Trophoblast cell (in vitro differentiated cells and primary cell): Measurements from ENCODE around the gene LRATD1.

Experiments
- DNase-seq, 2 donors: peaks; one replicate each; pipeline ENCODE4 v3.0.0-alpha.2; 2016
- H2AFZ ChIP-seq: 2 replicates; pipeline ENCODE4 v1.6.1; 2013; ENCODE audit warnings: low read length, moderate library complexity, mild to moderate bottlenecking; ENCODE audit not compliant: insufficient read depth, poor library complexity
- H2AK5ac ChIP-seq: 2 replicates; pipeline ENCODE4 v1.6.1; 2013; ENCODE audit warnings: mild to moderate bottlenecking, low read length
- H2BK120ac ChIP-seq: 2 replicates; pipeline ENCODE4 v1.6.1; 2013; ENCODE audit warnings: low read length, mild to moderate bottlenecking, moderate library complexity; ENCODE audit not compliant: insufficient read depth, poor library complexity
- H2BK12ac ChIP-seq: 2 replicates; pipeline ENCODE4 v1.6.1; 2013; ENCODE audit warnings: mild to moderate bottlenecking, low read length, moderate library complexity
- H2BK5ac ChIP-seq: 2 replicates; pipeline ENCODE4 v1.6.1; 2013; ENCODE audit warnings: low read length, low read depth, moderate library complexity, mild to moderate bottlenecking; ENCODE audit not compliant: poor library complexity
- H3K14ac ChIP-seq: 2 replicates; pipeline ENCODE4 v1.6.1; 2013; ENCODE audit warnings: mild to moderate bottlenecking, low read length
- H3K18ac ChIP-seq: 2 replicates; pipeline ENCODE4 v1.6.1; 2013; ENCODE audit warnings: mild to moderate bottlenecking, low read length
- H3K23ac ChIP-seq: 2 replicates; pipeline ENCODE4 v1.6.1; 2013; ENCODE audit warnings: low read length
- H3K27ac ChIP-seq: 2 replicates; pipeline ENCODE4 v1.5.1; 2013; ENCODE audit warnings: low read depth, mild to moderate bottlenecking, inconsistent platforms, low read length, moderate library complexity
- H3K27me3 ChIP-seq: 2 replicates; pipeline ENCODE4 v1.6.1; 2013; ENCODE audit warnings: inconsistent platforms, mild to moderate bottlenecking, low read length, moderate library complexity; ENCODE audit not compliant: insufficient read depth
- H3K36me3 ChIP-seq, 2 experiments: 1 replicate in 1 of 2; 2 replicates in 1 of 2; pipeline ENCODE4 v1.6.1; 2013; ENCODE audit warnings: low read length in 2 of 2, mild to moderate bottlenecking in 2 of 2, moderate library complexity in 1 of 2; ENCODE audit not compliant: insufficient read depth in 2 of 2, control insufficient read depth in 1 of 2
- H3K4ac ChIP-seq: 2 replicates; pipeline ENCODE4 v1.6.1; 2013; ENCODE audit warnings: low read depth, mild to moderate bottlenecking, low read length, moderate library complexity
- H3K4me1 ChIP-seq, 2 experiments: 1 replicate in 1 of 2; 2 replicates in 1 of 2; pipeline ENCODE4 v1.6.1; 2013; ENCODE audit warnings: low read length in 2 of 2, mild to moderate bottlenecking in 2 of 2, moderate library complexity in 1 of 2; ENCODE audit not compliant: insufficient read depth in 2 of 2, control insufficient read depth in 1 of 2
- H3K4me2 ChIP-seq: 2 replicates; pipeline ENCODE4 v1.6.1; 2013; ENCODE audit warnings: inconsistent platforms, mild to moderate bottlenecking, low read length, moderate library complexity
- H3K4me3 ChIP-seq: 2 replicates; pipeline ENCODE4 v1.5.1; 2013; ENCODE audit warnings: mild to moderate bottlenecking, low read depth, low read length, inconsistent platforms
- H3K79me1 ChIP-seq: one replicate; pipeline ENCODE4 v1.6.1; 2013; ENCODE audit warnings: low read length
- H3K79me2 ChIP-seq: 2 replicates; pipeline ENCODE4 v1.6.1; 2013; ENCODE audit warnings: low read length, mild to moderate bottlenecking; ENCODE audit not compliant: control insufficient read depth, insufficient read depth, poor library complexity
- H3K9ac ChIP-seq: 2 replicates; pipeline ENCODE4 v1.6.1; 2013; ENCODE audit warnings: mild to moderate bottlenecking, low read length
- H3K9me3 ChIP-seq: 2 replicates; pipeline ENCODE4 v1.6.1; 2013; ENCODE audit warnings: low read depth, mild to moderate bottlenecking, control low read depth, inconsistent platforms, low read length; ENCODE audit not compliant: insufficient read depth
- H4K12ac ChIP-seq: 2 replicates; pipeline ENCODE4 v1.6.1; 2013; ENCODE audit warnings: low read depth, mild to moderate bottlenecking, low read length, moderate library complexity
- H4K8ac ChIP-seq: 2 replicates; pipeline ENCODE4 v1.6.1; 2013; ENCODE audit warnings: low read depth, mild to moderate bottlenecking, low read length, moderate library complexity
- H4K91ac ChIP-seq: one replicate; pipeline ENCODE4 v1.6.1; 2013; ENCODE audit warnings: low read depth, mild to moderate bottlenecking, low read length, moderate library complexity
- WGBS: extraction: QIAGEN DNeasy Blood & Tissue Kit; methylation state at CpG from one replicate; pipeline ENCODE4 v1.1.7; 2013; ENCODE audit warnings: missing lambda C conversion rate; ENCODE audit not compliant: insufficient read length, insufficient coverage; ENCODE audit errors: extremely low coverage; 5-methylcytosine and 5-hydroxymethylcytosine counted together

Gene LRATD1

GRCh38 chr2:14633061-14633460, 544 bp downstream of the LRATD1 start:
- Histone ChIP-seq H4K12ac (no peak overlapping the region), H2AFZ (no peak overlapping the region), H3K4ac (no peak overlapping the region), H3K4me1 (peaks cover 14 to 21% of the 10 kb centered on the region in 2 experiments), H3K79me2 (peaks cover 3% of the 10 kb centered on the region), H2BK12ac (no peak overlapping the region), H3K4me3 (peak overlapping the region; percentile 71), H3K4me2 (peak overlapping the region; percentile 99), H4K8ac (no peak overlapping the region), H3K79me1 (peaks cover 4% of the 10 kb centered on the region), H2AK5ac (no peak overlapping the region), H3K9me3 (peaks cover 2% of the 10 kb centered on the region), H3K18ac (no peak overlapping the region), H3K27ac (no peak overlapping the region), H2BK5ac (no peak overlapping the region), H3K9ac (no peak overlapping the region), H2BK120ac (no peak overlapping the region), H3K23ac (no peak overlapping the region), H4K91ac (no peak overlapping the region), H3K36me3 (no peaks in the 10 kb centered on the region), H3K14ac (no peak overlapping the region), H3K27me3 (peaks cover 13% of the 10 kb centered on the region)
- no CpG with 5 or more reads among the region's 13 CpGs for WGBS
- peak in 1 of 2 donors; percentile 18 for DNase-seq

GRCh38 chr2:14633461-14634181, 1.1 kb downstream of the LRATD1 start:
- Histone ChIP-seq H3K79me1 (peaks cover 4% of the 10 kb centered on the region), H4K12ac (no peak overlapping the region), H3K23ac (no peak overlapping the region), H3K9me3 (peaks cover 2% of the 10 kb centered on the region), H4K8ac (no peak overlapping the region), H3K9ac (no peak overlapping the region), H2BK120ac (no peak overlapping the region), H3K4me2 (peak overlapping the region; percentile 99), H2BK5ac (no peak overlapping the region), H2AFZ (peak overlapping the region; percentile 4), H3K27ac (no peak overlapping the region), H3K79me2 (peaks cover 3% of the 10 kb centered on the region), H2AK5ac (no peak overlapping the region), H2BK12ac (no peak overlapping the region), H3K4ac (no peak overlapping the region), H3K14ac (no peak overlapping the region), H3K4me3 (peak overlapping the region; percentile 51), H3K4me1 (peaks cover 14 to 21% of the 10 kb centered on the region in 2 experiments), H4K91ac (no peak overlapping the region), H3K18ac (no peak overlapping the region), H3K27me3 (peaks cover 13% of the 10 kb centered on the region), H3K36me3 (no peaks in the 10 kb centered on the region)
- WGBS: no CpG with 5 or more reads among the region's 42 CpGs
- no peak for DNase-seq

GRCh38 chr2:14634182-14634488, 1.6 kb downstream of the LRATD1 start:
- H2AFZ ChIP-seq: no peak overlapping the region
- H3K18ac ChIP-seq: no peak overlapping the region
- no peaks in the 10 kb centered on the region for H3K36me3 ChIP-seq
- H4K91ac ChIP-seq: no peak overlapping the region
- peak overlapping the region; percentile 99 for H3K4me2 ChIP-seq
- no peak overlapping the region for H3K23ac ChIP-seq
- H2BK12ac ChIP-seq: no peak overlapping the region
- peak overlapping the region; percentile 51 for H3K4me3 ChIP-seq
- H3K27ac ChIP-seq: no peak overlapping the region
- no peak for DNase-seq
- H3K79me1 ChIP-seq: peaks cover 4% of the 10 kb centered on the region
- H3K79me2 ChIP-seq: peaks cover 3% of the 10 kb centered on the region
- H2BK5ac ChIP-seq: no peak overlapping the region
- no peak overlapping the region for H3K14ac ChIP-seq
- H4K12ac ChIP-seq: no peak overlapping the region
- peaks cover 11 to 18% of the 10 kb centered on the region in 2 experiments for H3K4me1 ChIP-seq
- H2AK5ac ChIP-seq: no peak overlapping the region
- H2BK120ac ChIP-seq: no peak overlapping the region
- no peak overlapping the region for H3K4ac ChIP-seq
- peaks cover 13% of the 10 kb centered on the region for H3K27me3 ChIP-seq
- peaks cover 2% of the 10 kb centered on the region for H3K9me3 ChIP-seq
- H3K9ac ChIP-seq: no peak overlapping the region
- WGBS: no CpG with 5 or more reads among the region's 31 CpGs
- H4K8ac ChIP-seq: no peak overlapping the region

- Histone ChIP-seq H3K4me2 (peak overlapping the region; percentile 99), H3K14ac (peak overlapping the region; percentile 24), H3K23ac (no peak overlapping the region), H3K79me2 (peaks cover 3% of the 10 kb centered on the region), H3K36me3 (no peaks in the 10 kb centered on the region), H4K91ac (no peak overlapping the region), H4K12ac (peak overlapping the region; percentile 3), H3K4me1 (peaks cover 11 to 18% of the 10 kb centered on the region in 2 experiments), H2BK12ac (no peak overlapping the region), H3K18ac (peak overlapping the region; percentile 13), H3K9me3 (peaks cover 2% of the 10 kb centered on the region), H3K4ac (no peak overlapping the region), H4K8ac (peak overlapping the region; percentile 18), H2AFZ (peak overlapping the region; percentile 21), H3K9ac (peak overlapping the region; percentile 45), H3K27ac (no peak overlapping the region), H3K79me1 (peaks cover 4% of the 10 kb centered on the region), H3K4me3 (peak overlapping the region; percentile 68), H3K27me3 (peaks cover 13% of the 10 kb centered on the region), H2AK5ac (no peak overlapping the region), H2BK120ac (no peak overlapping the region), H2BK5ac (no peak overlapping the region)
- no CpG with 5 or more reads among the region's 81 CpGs for WGBS
- DNase-seq: peak; percentile 92 to 93
Measured at GRCh38 chr2:14634489-14635390, 2.2 kb downstream of the LRATD1 start.
